ENCODE data around the gene TRAM2. TPM values are rescaled to one million over a fixed set of nuclear protein-coding genes. Genes with fewer than 3 reads are reported as not detected.

TRAM2 gene
- total RNA-seq, 2 experiments from 2014 or later, result 2.4 to 2.6 TPM

GRCh38 chr6:52457096-52457495 lies 119.8 kb downstream of the TRAM2 start:
- intact Hi-C loops (cut with micrococcal nuclease), result no loop called here
- no peak overlapping the region for H3K4me3 Mint-ChIP-seq
- H3K36me3 Mint-ChIP-seq, result peaks cover 2% of the 10 kb centered on the region
- DNase-seq, result no peak
- no peaks in the 10 kb centered on the region for H3K27me3 Mint-ChIP-seq
- H3K9me3 Mint-ChIP-seq, result peaks cover 3% of the 10 kb centered on the region
- no peak overlapping the region for H3K27ac Mint-ChIP-seq
- H3K4me1 Mint-ChIP-seq (ENCODE audit: low read depth), result no peaks in the 10 kb centered on the region
- POLR2A ChIA-PET, result no interaction called here
- CTCF ChIA-PET, result no interaction called here

DNA sequence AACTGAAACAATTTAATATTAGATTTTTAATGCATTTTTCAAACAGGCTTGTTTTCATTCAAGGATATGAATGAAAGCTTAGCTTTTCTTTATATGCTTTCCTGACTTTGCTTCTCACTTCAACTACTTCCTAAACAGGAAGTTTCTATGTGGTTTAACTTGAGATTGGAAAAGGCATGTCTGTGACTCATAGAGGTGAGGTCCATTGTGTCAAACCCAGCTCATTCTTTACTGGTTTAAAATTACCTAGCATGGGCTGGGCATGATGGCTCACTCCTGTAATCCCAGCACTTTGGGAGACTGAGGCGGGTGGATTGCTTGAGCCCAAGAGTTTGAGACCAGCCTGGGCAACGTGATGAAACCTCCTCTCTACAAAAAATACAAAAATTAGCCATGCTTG lies 122.3 kb downstream of the TRAM2 start:
- ChIA-PET CTCF (interaction anchor here (1.6 kb wide), 1 partner anchor 198 kb away, joined by 4 read pairs; no protein-coding TSS in a partner anchor), POLR2A (no interaction called here)
- intact Hi-C loops (cut with micrococcal nuclease), result no loop called here
- Mint-ChIP-seq H3K27ac (no peak overlapping the region), H3K4me3 (no peak overlapping the region), H3K36me3 (peaks cover 16% of the 10 kb centered on the region), H3K27me3 (no peaks in the 10 kb centered on the region), H3K4me1 (ENCODE audit: low read depth) (no peaks in the 10 kb centered on the region), H3K9me3 (peaks cover 18% of the 10 kb centered on the region)
- DNase-seq, result no peak

Other genes starting within 250 kb of the TRAM2 start
- 10 to 100 TPM; 11.2 to 12.2 TPM for gene PAQR8, start 214.9 kb downstream of the TRAM2 start, total RNA-seq
- gene EFHC1, start 156.7 kb downstream of the TRAM2 start, total RNA-seq, result 1 to 10 TPM; 1.9 to 3.1 TPM
- 10 to 100 TPM; 16.8 to 19.3 TPM for gene TMEM14A, start 94.1 kb upstream of the TRAM2 start, total RNA-seq
- gene GSTA2, start 186.4 kb upstream of the TRAM2 start, total RNA-seq, result not detected
- not detected for gene GSTA1, start 226.8 kb upstream of the TRAM2 start, total RNA-seq

Data from activated CD4-positive, alpha-beta memory T cell treated with anti-CD3 and anti-CD28 coated beads for 36 hours (primary cell).